Measurements from ENCODE around the gene GRIPAP1.

GRCh38 chrX:48999030-48999429, 3.0 kb downstream of the GRIPAP1 start:
- TF ChIP-seq REST (IDR thresholded peaks at IDR 0.05; ENCODE audit: insufficient read depth in 1 of 2, low read depth in 2 of 2, low read length in 1 of 2) (no peak), POLR2AphosphoS5 (IDR thresholded peaks at IDR 0.05; ENCODE audit: low read depth, low read length) (no peak), CTCF (IDR thresholded peaks at IDR 0.05) (no peak), SIN3A (IDR thresholded peaks at IDR 0.05; ENCODE audit: borderline replicate concordance, insufficient read depth, low read depth, low read length) (no peak), TCF7L2 (IDR thresholded peaks at IDR 0.05; ENCODE audit: low read depth, low read length) (no peak)
